Rectal smooth muscle tissue (tissue), 1 donor: ENCODE measurements around the gene WNT7A.
"Not testable (repeated sequence)": the region's sequence is repeated elsewhere in the genome, so short reads cannot be mapped to it uniquely, and the experiment has no call there.

ENCODE experiments used
- H3K27ac ChIP-seq: one replicate; pipeline ENCODE4 v1.7.0; 2013; ENCODE audit warnings: low read depth, low read length, inconsistent platforms
- H3K27me3 ChIP-seq: one replicate; pipeline ENCODE4 v1.7.0; 2013; ENCODE audit warnings: low read length; ENCODE audit not compliant: control insufficient read depth, insufficient read depth
- H3K36me3 ChIP-seq: one replicate; pipeline ENCODE4 v1.7.0; 2013; ENCODE audit warnings: low read length; ENCODE audit not compliant: control insufficient read depth, insufficient read depth
- H3K4me1 ChIP-seq: one replicate; pipeline ENCODE4 v1.7.0; 2013; ENCODE audit warnings: low read length; ENCODE audit not compliant: control insufficient read depth, insufficient read depth
- H3K4me3 ChIP-seq: one replicate; pipeline ENCODE4 v1.7.0; 2013; ENCODE audit warnings: low read length
- H3K9ac ChIP-seq: one replicate; pipeline ENCODE4 v1.7.0; 2013; ENCODE audit warnings: low read length

The WNT7A gene

DNA sequence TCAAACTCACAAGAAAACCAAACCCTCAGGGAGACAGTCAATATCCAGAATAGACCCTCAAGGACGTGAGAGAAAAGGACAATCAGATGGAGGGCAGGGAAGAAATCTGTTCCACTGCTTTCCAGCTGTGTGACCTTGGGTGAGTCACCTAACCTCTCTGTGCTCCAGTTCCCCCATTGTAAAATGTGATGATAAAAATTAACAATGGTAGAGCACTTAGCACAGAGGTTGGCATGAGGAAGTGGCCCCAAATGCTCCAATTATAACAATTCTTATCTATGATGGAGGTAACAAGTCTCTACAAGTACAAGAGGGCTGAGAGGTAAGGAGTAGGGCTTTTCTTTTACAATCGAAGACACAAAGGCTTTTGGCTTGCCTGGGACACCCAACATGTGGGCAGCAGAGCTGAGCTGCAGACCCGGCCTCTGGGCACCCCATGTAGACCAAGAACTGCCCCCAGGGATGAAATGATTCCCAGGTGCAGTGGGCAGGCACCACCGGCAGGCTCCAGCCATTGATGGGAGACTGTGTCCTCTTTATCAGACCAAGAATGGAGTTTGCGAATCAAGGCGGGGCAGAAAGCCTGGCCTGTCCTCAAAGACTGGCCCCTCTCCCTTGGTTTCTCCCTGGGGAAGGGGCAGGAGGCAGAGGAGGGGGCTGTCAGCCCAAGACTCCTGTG is 22.0 kb downstream of the WNT7A start:
- Histone ChIP-seq H3K9ac (no peak overlapping the region), H3K27ac (no peak overlapping the region), H3K36me3 (no peaks in the 10 kb centered on the region), H3K27me3 (peaks cover 4% of the 10 kb centered on the region), H3K4me3 (no peak overlapping the region), H3K4me1 (no peaks in the 10 kb centered on the region)

DNA sequence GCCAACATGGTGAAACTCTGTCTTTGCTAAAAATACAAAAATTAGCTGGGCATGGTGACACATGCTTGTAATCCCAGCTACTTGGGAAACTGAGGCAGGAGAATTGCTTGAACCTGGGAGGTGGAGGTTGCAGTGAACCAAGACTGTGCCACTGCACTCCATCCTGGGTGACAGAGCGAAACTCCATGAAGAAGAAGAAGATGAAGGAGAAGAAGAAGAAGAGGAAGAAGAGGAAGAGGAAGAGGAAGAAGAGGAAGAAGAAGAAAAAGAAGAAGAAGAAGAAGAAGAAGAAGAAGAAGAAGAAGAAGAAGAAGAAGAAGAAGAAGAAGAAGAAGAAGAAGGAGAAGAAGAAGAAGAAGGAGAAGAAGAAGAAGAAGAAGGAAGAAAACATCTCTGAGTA is 23.2 kb downstream of the WNT7A start:
- H3K27ac ChIP-seq, H3K4me1 ChIP-seq, H3K27me3 ChIP-seq, H3K4me3 ChIP-seq, H3K36me3 ChIP-seq, H3K9ac ChIP-seq: not testable (repeated sequence)

DNA sequence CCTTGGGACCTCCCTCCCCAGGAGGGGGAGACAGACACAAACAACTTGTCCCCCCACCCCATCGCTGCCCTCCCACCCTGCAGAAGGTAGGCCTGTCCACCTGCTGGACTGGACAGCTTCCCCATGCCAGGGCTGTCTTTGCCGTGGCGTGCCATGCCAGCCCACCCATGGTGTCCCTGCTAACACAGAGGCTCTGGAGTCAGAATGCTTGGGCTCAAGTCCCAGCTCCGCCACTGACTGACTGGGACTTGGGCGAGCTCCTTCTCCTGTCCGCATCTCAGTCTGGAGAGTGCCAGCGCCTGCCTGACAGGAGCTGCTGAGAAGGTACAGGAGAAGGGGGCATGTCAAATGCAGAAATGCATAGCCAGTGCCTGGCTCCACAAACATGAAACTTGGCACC is 23.9 kb downstream of the WNT7A start:
- H3K9ac ChIP-seq: no peak overlapping the region
- no peaks in the 10 kb centered on the region for H3K36me3 ChIP-seq
- H3K27ac ChIP-seq: no peak overlapping the region
- no peak overlapping the region for H3K4me3 ChIP-seq
- no peaks in the 10 kb centered on the region for H3K4me1 ChIP-seq
- peaks cover 4% of the 10 kb centered on the region for H3K27me3 ChIP-seq

DNA sequence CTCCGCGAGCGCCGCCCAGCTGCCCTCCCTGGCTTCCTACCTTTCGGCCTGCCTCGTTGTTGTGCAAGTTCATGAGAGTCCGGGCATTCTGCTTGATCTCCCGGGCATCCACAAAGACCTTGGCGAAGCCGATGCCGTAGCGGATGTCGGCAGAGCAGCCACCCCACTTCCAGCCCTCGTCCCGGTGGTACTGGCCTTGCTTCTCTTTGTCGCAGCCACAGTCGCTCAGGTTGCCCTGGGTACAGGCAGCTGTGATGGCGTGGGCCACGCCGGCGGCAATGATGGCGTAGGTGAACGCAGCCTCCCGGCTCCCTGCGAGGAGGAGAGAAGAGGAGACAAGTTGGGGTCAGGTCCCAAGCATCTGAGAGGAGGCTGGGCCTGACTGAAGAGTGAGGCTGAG is 25.4 kb downstream of the WNT7A start:
- H3K36me3 ChIP-seq: no peaks in the 10 kb centered on the region
- H3K27ac ChIP-seq: no peak overlapping the region
- no peaks in the 10 kb centered on the region for H3K4me1 ChIP-seq
- H3K9ac ChIP-seq: no peak overlapping the region
- H3K4me3 ChIP-seq: no peak overlapping the region
- H3K27me3 ChIP-seq: peaks cover 4% of the 10 kb centered on the region

DNA sequence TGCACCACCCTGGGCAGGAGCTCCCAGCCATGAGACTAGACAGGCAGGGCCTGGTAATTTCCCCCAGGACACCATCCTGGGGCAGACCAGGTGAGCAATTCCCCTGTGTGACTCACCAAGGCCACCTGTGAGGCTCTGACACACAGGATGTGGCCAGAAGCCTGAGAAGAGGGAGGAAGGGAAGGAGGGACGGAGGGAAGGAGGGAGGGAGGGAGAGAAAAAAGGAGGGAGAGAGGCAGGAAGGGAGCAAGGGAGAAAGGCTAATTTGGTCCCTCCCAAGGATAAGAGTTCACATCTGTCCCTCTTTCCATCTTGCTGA is 25.9 kb downstream of the WNT7A start:
- H3K36me3 ChIP-seq: no peaks in the 10 kb centered on the region
- H3K4me1 ChIP-seq: no peaks in the 10 kb centered on the region
- H3K27me3 ChIP-seq: peaks cover 4% of the 10 kb centered on the region
- no peak overlapping the region for H3K27ac ChIP-seq
- no peak overlapping the region for H3K4me3 ChIP-seq
- no peak overlapping the region for H3K9ac ChIP-seq

DNA sequence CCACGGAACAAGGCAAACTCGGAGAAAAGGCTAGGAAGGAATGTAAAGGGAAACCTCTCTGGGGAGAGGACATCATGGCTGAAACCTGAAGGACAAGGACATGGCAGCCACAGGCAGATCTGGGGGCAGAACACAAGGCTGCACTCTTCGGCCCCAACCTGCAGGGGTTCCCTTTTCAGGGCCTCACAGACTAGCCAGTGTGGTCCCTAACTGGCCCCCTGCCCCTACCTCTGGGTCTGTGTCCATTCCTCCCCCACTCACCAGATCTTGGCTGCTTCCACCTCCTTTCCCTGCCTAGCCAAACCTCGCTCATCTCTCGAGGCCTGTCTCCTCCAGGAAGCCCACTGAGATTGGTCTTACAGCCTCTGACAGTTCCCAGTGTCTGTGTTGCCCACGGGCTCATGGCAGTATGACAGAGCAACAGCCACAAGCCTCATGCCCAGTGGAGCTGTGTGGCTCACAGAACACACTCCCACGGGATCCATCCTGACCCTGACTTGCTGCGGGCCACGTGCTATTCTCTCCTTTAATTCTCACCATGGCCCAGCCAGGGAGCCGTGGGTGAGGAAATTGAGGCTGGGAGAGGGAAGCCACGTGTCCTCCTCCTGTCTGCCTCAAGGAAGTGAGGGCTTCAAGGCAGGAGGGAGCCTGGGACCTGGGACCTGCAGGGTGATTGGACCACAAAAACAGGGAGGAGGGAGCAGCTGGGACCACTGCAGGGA is 26.5 kb downstream of the WNT7A start:
- H3K4me1 ChIP-seq: no peaks in the 10 kb centered on the region
- H3K27me3 ChIP-seq: peaks cover 4% of the 10 kb centered on the region
- H3K4me3 ChIP-seq: no peak overlapping the region
- no peak overlapping the region for H3K9ac ChIP-seq
- H3K27ac ChIP-seq: no peak overlapping the region
- H3K36me3 ChIP-seq: no peaks in the 10 kb centered on the region

DNA sequence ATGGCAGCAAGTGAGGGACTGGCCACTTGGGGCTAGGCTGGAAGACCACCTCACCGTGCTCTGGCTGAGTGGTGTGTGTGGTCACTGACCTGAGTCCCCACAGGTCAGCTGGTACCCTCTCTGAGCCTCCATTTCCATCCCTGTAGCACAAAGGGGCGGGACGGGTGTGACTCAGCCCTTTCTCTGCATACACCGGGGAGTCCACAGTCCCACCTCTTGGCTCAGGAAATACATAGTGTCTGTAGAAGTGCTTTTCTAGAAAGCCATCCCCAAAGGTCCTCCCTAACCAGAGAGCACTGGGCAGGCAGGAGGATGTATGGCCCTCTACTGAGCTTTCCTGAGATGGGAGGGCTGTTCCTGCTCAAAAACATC is 27.2 kb downstream of the WNT7A start:
- Histone ChIP-seq H3K36me3 (no peaks in the 10 kb centered on the region), H3K4me3 (no peak overlapping the region), H3K27me3 (peaks cover 4% of the 10 kb centered on the region), H3K9ac (no peak overlapping the region), H3K27ac (no peak overlapping the region), H3K4me1 (no peaks in the 10 kb centered on the region)

DNA sequence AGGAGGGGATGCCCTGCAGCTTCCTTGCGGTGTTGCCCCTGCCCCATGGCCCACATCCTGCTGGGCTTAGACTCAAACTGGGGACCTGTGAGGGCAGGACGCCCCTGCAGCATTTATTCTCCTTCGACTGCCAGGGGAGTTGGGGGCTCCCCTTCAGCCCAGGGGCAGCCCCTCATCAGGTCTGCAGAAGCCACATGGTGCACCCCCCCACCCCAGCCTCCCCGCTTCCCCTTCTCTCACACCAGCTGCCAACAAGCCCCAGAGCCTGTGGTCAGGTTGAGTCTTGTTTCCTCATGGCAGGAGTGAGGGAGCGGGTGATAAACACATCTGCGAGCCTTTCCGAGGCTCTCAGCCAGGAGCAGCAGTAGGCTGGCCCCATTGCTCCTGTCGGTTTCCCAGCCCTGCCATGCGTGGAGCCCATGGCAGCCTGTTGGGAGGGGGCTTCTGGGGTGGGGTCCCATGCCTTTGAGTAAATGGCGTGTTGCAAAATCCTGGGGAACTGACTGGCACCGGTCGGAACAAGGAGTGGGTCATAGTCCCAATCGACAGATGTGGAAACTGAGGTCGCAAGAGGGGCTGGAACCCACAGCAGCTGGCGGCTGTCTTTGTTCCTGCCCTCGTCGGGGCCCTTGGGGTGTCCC is 27.8 kb downstream of the WNT7A start:
- peaks cover 4% of the 10 kb centered on the region for H3K27me3 ChIP-seq
- no peak overlapping the region for H3K27ac ChIP-seq
- H3K36me3 ChIP-seq: no peaks in the 10 kb centered on the region
- H3K4me1 ChIP-seq: no peaks in the 10 kb centered on the region
- H3K4me3 ChIP-seq: no peak overlapping the region
- H3K9ac ChIP-seq: no peak overlapping the region

DNA sequence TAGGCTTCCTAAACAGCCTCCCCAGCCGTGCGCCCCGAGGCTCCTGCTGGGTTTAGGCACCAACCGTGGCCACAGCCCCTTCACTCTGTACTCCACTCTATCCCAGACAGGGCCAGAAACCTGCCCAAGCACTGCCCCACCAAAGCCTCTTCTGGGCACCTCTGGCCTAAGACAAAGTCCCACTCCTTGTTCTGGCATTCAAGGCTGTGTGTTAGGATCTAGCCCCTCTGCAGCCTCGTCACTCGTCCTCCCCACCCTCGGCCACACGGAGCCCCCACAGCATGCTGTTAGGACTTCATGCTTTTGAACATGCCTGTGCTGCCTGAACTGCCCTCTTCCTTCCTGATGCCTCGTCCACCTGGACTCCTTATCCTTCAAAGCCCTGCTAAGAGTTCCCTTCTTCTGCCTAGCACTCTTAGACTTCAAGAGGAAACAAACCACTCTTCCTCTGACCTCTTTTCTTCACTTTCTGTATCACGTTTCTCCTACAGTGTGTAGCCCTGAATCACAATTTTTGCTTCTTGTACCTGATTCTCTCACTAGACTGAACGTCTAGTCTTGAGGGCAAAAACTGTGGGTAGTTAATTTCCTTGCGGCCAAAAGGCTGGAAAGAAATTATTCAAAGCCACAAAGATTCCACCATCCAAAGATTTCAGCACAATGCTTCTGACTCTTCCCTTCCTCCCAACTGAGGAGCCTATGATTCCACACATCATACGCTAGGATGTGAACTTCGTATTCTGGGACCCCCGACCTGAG is 28.6 kb downstream of the WNT7A start:
- Histone ChIP-seq H3K4me3 (no peak overlapping the region), H3K4me1 (no peaks in the 10 kb centered on the region), H3K9ac (no peak overlapping the region), H3K36me3 (no peaks in the 10 kb centered on the region), H3K27me3 (peaks cover 4% of the 10 kb centered on the region), H3K27ac (no peak overlapping the region)

DNA sequence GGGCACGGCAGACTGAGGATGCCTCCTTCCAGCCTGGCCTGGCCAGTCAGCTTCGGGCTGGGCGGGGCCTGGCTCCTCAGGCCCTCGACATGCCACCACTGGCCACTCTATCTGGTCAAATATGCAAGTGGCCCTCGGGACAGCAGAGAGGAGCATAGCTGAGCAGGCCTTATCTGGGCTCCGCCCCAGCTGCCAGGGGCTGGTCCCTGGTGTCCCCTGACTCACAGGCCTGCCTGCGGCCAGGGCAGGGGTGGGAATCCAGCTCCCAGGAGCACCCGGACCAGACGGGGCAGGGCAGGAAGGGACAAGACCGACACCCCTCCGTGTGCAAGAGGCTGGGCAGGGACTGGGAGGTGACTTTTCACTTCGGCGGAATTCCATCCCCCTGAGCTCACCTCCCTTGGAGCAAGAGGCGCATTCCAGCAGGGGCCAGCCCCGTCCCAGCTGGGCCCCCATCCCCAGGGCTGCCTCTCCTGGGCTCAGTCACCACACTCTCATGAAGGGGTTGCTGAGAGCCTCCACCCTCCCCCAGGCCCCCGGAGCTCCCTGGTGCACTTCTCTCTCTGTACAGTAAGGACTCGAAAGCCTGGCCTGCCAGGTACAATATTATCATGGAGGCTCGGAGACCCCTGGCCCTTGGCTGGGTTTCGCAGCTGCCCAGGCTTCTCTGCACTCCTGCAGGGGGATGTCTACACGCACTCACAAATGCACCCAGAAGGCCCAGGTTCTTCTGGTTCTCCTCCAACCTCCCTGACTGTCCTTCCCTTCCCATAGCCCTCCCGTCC is 29.5 kb downstream of the WNT7A start:
- Histone ChIP-seq H3K27ac (no peak overlapping the region), H3K9ac (no peak overlapping the region), H3K36me3 (no peaks in the 10 kb centered on the region), H3K27me3 (peaks cover 4% of the 10 kb centered on the region), H3K4me1 (no peaks in the 10 kb centered on the region), H3K4me3 (no peak overlapping the region)

DNA sequence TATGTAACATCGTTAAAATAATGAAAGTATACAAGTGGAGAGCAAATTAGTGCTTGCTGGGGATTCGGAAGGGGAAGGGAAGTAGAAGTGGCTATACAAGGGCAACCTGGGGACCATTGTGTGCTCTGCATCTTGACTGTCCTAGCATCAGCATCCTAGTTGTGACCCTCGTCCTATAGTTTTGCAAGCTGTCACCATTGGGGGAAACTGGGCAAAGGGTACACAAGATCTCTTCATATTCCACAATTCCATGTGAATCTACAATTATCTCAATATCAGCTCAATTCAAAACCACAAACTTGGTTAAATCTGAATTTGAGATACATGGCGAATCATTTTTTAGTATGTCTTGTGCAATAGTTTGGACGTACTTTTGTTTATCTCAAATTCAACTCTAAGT is 30.9 kb downstream of the WNT7A start:
- Histone ChIP-seq H3K4me1 (no peaks in the 10 kb centered on the region), H3K27ac (no peak overlapping the region), H3K9ac (no peak overlapping the region), H3K36me3 (no peaks in the 10 kb centered on the region), H3K27me3 (peaks cover 4% of the 10 kb centered on the region), H3K4me3 (no peak overlapping the region)
